Measurements from ENCODE around the gene DMXL1. TPM values are rescaled to one million over a fixed set of nuclear protein-coding genes. Genes with fewer than 3 reads are reported as not detected.
"Not testable (repeated sequence)": the region's sequence is repeated elsewhere in the genome, so short reads cannot be mapped to it uniquely, and the experiment has no call there.

The DMXL1 gene
- total and polyA plus RNA-seq, 4 donors: 10.5 to 69.7 (median 34.3) TPM

DNA sequence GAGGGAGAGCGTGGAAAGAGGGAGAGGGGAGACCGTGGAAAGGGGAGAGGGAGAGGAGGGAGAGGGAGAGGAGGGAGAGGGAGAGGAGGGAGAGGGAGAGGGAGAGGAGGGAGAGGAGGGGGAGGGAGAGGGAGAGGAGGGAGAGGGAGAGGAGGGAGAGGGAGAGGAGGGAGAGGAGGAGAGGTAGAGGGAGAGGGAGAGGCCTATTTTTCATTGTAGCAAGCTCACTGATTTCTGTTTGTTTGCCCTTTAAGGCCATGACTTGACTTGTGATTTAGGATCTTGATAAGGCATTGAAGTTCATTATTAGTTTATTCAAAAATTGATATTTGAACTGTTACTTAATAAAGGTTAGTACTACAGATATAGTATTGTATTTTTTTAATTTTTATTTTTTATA is 52.4 kb downstream of the DMXL1 start:
- H3K4me3 ChIP-seq (ENCODE audit: low read length in 2 of 2): no peak overlapping the region
- H3K36me3 ChIP-seq (ENCODE audit: control insufficient read depth in 1 of 2, insufficient read depth in 2 of 2, low read length in 1 of 2): peaks cover 0 to 2% of the 10 kb centered on the region in 2 donors
- no peaks in the 10 kb centered on the region for H3K4me1 ChIP-seq (ENCODE audit: control insufficient read depth in 1 of 2, insufficient read depth in 2 of 2, low read length in 2 of 2)
- DNase-seq: no peak
- WGBS, 2 donors: 97% methylated on average over 2 of the region's 2 CpGs; no CpG with 5 or more reads in 1 of the 2 donors
- no peaks in the 10 kb centered on the region for H3K9me3 ChIP-seq (ENCODE audit: control insufficient read depth, low read length)
- no peak for ATAC-seq (ENCODE audit: low FRiP score)
- H3K27ac ChIP-seq (ENCODE audit: low read depth in 1 of 2, low read length in 2 of 2): no peak overlapping the region
- intact Hi-C loops (cut with DNase I): no loop called here
- no peaks in the 10 kb centered on the region for H3K27me3 ChIP-seq (ENCODE audit: control insufficient read depth in 1 of 2, insufficient read depth in 2 of 2, low read length in 1 of 2)

- H3K36me3 ChIP-seq (ENCODE audit: control insufficient read depth in 1 of 2, insufficient read depth in 2 of 2, low read length in 1 of 2): peaks cover 3 to 12% of the 10 kb centered on the region in 2 donors
- no peak overlapping the region for H3K4me3 ChIP-seq (ENCODE audit: low read length in 2 of 2)
- no peak for DNase-seq
- H3K27ac ChIP-seq (ENCODE audit: low read depth in 1 of 2, low read length in 2 of 2): no peak overlapping the region
- H3K9me3 ChIP-seq (ENCODE audit: control insufficient read depth, low read length): no peaks in the 10 kb centered on the region
- no peak for ATAC-seq (ENCODE audit: low FRiP score)
- 60 to 63% methylated on average over 2 of the region's 2 CpGs for WGBS, 2 donors
- intact Hi-C loops (cut with DNase I): no loop called here
- H3K4me1 ChIP-seq (ENCODE audit: control insufficient read depth in 1 of 2, insufficient read depth in 2 of 2, low read length in 2 of 2): no peaks in the 10 kb centered on the region
- no peaks in the 10 kb centered on the region for H3K27me3 ChIP-seq (ENCODE audit: control insufficient read depth in 1 of 2, insufficient read depth in 2 of 2, low read length in 1 of 2)
Measured at GRCh38 chr5:119129770-119130169, 58.9 kb downstream of the DMXL1 start.

DNA sequence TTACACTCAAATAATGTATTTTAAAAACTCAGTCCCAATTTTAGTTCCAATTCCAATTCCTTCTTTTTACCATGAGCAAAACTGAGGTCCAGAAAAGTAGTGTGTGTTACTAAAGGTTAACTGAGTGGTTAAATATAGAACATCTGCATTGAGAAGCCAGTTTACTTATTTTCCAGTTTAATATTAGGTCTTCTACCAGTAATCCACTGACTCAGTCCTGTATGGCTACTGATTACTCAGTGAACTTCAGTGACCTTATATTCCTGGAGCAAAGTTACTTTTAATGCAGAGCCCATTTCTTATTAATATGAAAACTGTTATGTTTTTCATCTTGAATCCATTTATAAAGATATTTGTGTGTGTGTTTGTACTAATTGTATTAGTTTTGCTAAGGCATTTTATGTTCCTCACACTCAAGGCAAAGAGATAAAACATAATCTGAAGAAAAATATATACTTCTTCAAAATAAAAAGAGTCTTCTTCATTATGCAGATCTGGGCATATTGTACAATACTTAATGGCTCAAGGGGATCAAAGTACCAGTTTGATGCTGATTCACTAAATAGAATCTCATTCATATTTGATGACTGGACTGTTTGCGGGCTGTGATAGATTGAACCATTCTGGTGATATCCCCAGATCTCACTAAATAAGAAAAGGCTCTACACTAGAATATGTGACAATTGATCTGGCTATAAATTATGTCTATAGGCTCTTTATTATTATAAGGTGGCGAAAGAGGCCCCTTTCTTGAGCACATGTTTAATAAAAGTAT is 60.8 kb downstream of the DMXL1 start:
- ATAC-seq (ENCODE audit: low FRiP score): no peak
- peaks cover 3 to 12% of the 10 kb centered on the region in 2 donors for H3K36me3 ChIP-seq (ENCODE audit: control insufficient read depth in 1 of 2, insufficient read depth in 2 of 2, low read length in 1 of 2)
- intact Hi-C loops (cut with DNase I): no loop called here
- H3K4me1 ChIP-seq (ENCODE audit: control insufficient read depth in 1 of 2, insufficient read depth in 2 of 2, low read length in 2 of 2): no peaks in the 10 kb centered on the region
- DNase-seq: no peak
- H3K4me3 ChIP-seq (ENCODE audit: low read length in 2 of 2): no peak overlapping the region
- no peaks in the 10 kb centered on the region for H3K27me3 ChIP-seq (ENCODE audit: control insufficient read depth in 1 of 2, insufficient read depth in 2 of 2, low read length in 1 of 2)
- no peaks in the 10 kb centered on the region for H3K9me3 ChIP-seq (ENCODE audit: control insufficient read depth, low read length)
- WGBS, 2 donors: 94 to 99% methylated on average over 2 of the region's 2 CpGs
- H3K27ac ChIP-seq (ENCODE audit: low read depth in 1 of 2, low read length in 2 of 2): no peak overlapping the region

- H3K4me3 ChIP-seq (ENCODE audit: low read length in 2 of 2); ATAC-seq (ENCODE audit: low FRiP score); intact Hi-C loops (cut with DNase I); H3K27me3 ChIP-seq (ENCODE audit: control insufficient read depth in 1 of 2, insufficient read depth in 2 of 2, low read length in 1 of 2); H3K27ac ChIP-seq (ENCODE audit: low read depth in 1 of 2, low read length in 2 of 2); H3K9me3 ChIP-seq (ENCODE audit: control insufficient read depth, low read length); H3K4me1 ChIP-seq (ENCODE audit: control insufficient read depth in 1 of 2, insufficient read depth in 2 of 2, low read length in 2 of 2); DNase-seq: not testable (repeated sequence)
- H3K36me3 ChIP-seq (ENCODE audit: control insufficient read depth in 1 of 2, insufficient read depth in 2 of 2, low read length in 1 of 2): peaks cover 3 to 15% of the 10 kb centered on the region in 2 donors
- WGBS, 2 donors: 98 to 99% methylated on average over 4 of the region's 4 CpGs
Measured at GRCh38 chr5:119135743-119136142, 64.9 kb downstream of the DMXL1 start.

- ATAC-seq (ENCODE audit: low FRiP score) (no peak), DNase-seq (no peak)
- Histone ChIP-seq H3K4me1 (ENCODE audit: control insufficient read depth in 1 of 2, insufficient read depth in 2 of 2, low read length in 2 of 2) (no peaks in the 10 kb centered on the region), H3K27ac (ENCODE audit: low read depth in 1 of 2, low read length in 2 of 2) (no peak overlapping the region), H3K27me3 (ENCODE audit: control insufficient read depth in 1 of 2, insufficient read depth in 2 of 2, low read length in 1 of 2) (no peaks in the 10 kb centered on the region), H3K9me3 (ENCODE audit: control insufficient read depth, low read length) (no peaks in the 10 kb centered on the region), H3K36me3 (ENCODE audit: control insufficient read depth in 1 of 2, insufficient read depth in 2 of 2, low read length in 1 of 2) (peaks cover 3 to 15% of the 10 kb centered on the region in 2 donors), H3K4me3 (ENCODE audit: low read length in 2 of 2) (no peak overlapping the region)
- intact Hi-C loops (cut with DNase I): no loop called here
- WGBS, 2 donors: 97 to 99% methylated on average over 7 of the region's 7 CpGs
Measured at GRCh38 chr5:119136666-119137318, 65.9 kb downstream of the DMXL1 start.

- no peak for ATAC-seq (ENCODE audit: low FRiP score)
- H3K27ac ChIP-seq (ENCODE audit: low read depth in 1 of 2, low read length in 2 of 2): no peak overlapping the region
- H3K9me3 ChIP-seq (ENCODE audit: control insufficient read depth, low read length): peaks cover 1% of the 10 kb centered on the region
- no peak for DNase-seq
- no peak overlapping the region for H3K4me3 ChIP-seq (ENCODE audit: low read length in 2 of 2)
- peaks cover 0 to 4% of the 10 kb centered on the region in 2 donors for H3K36me3 ChIP-seq (ENCODE audit: control insufficient read depth in 1 of 2, insufficient read depth in 2 of 2, low read length in 1 of 2)
- H3K4me1 ChIP-seq (ENCODE audit: control insufficient read depth in 1 of 2, insufficient read depth in 2 of 2, low read length in 2 of 2): no peaks in the 10 kb centered on the region
- intact Hi-C loops (cut with DNase I): no loop called here
- WGBS, 2 donors: 92 to 95% methylated on average over 4 of the region's 4 CpGs
- no peaks in the 10 kb centered on the region for H3K27me3 ChIP-seq (ENCODE audit: control insufficient read depth in 1 of 2, insufficient read depth in 2 of 2, low read length in 1 of 2)
Measured at GRCh38 chr5:119153629-119154028, 82.7 kb downstream of the DMXL1 start.

DNA sequence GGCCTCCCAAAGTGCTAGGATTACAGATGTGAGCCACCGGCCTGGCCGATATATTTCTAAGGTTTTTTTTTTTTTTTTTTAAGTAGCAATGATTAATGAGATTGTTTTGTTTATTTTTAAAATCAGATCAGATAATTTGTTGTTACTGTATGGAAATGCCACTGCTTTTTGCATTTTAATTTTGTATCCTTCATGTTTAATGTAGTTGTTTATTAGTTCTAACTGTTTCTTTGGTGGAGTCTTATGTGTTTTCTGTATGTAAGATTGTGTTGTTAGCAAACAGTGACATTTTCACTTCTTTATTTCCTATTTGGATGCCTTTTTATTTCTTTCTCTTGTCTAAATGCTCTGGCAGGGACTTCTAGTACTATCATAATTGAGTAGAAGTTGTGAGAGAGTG is 87.3 kb downstream of the DMXL1 start:
- WGBS, 2 donors: 97 to 100% methylated on average over 2 of the region's 2 CpGs

DNA sequence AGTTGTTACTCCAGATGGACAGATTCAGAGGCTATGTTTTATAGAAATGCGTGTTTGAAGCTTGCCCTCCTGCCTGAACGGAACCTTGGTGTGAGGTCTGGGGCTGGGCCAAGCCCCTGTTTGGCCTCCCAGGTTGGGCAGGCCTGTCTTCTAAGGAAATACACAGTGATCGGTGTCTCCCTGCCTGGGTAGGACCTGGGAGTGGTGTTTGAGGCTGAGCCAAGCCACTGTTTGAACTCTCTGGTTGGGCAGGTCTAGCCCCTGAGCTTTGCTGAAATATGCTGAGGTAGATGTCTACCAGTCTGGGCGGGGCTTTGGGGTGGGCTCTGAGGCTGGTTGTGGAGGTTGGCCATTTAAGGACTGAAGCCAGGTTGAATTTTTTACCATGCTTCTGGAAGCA is 90.5 kb downstream of the DMXL1 start:
- H3K27me3 ChIP-seq (ENCODE audit: control insufficient read depth in 1 of 2, insufficient read depth in 2 of 2, low read length in 1 of 2): no peaks in the 10 kb centered on the region
- intact Hi-C loops (cut with DNase I): no loop called here
- no peaks in the 10 kb centered on the region for H3K4me1 ChIP-seq (ENCODE audit: control insufficient read depth in 1 of 2, insufficient read depth in 2 of 2, low read length in 2 of 2)
- DNase-seq: no peak
- no peaks in the 10 kb centered on the region for H3K9me3 ChIP-seq (ENCODE audit: control insufficient read depth, low read length)
- 97% methylated on average over 4 of the region's 4 CpGs for WGBS, 2 donors
- H3K36me3 ChIP-seq (ENCODE audit: control insufficient read depth in 1 of 2, insufficient read depth in 2 of 2, low read length in 1 of 2): no peaks in the 10 kb centered on the region
- no peak overlapping the region for H3K27ac ChIP-seq (ENCODE audit: low read depth in 1 of 2, low read length in 2 of 2)
- H3K4me3 ChIP-seq (ENCODE audit: low read length in 2 of 2): no peak overlapping the region
- ATAC-seq (ENCODE audit: low FRiP score): no peak

More for the DNA sequence above, 87.3 kb downstream of the DMXL1 start:
- no peak overlapping the region for H3K27ac ChIP-seq (ENCODE audit: low read depth in 1 of 2, low read length in 2 of 2)
- no peaks in the 10 kb centered on the region for H3K27me3 ChIP-seq (ENCODE audit: control insufficient read depth in 1 of 2, insufficient read depth in 2 of 2, low read length in 1 of 2)
- no peak for DNase-seq
- peaks cover 0 to 4% of the 10 kb centered on the region in 2 donors for H3K36me3 ChIP-seq (ENCODE audit: control insufficient read depth in 1 of 2, insufficient read depth in 2 of 2, low read length in 1 of 2)
- no peaks in the 10 kb centered on the region for H3K4me1 ChIP-seq (ENCODE audit: control insufficient read depth in 1 of 2, insufficient read depth in 2 of 2, low read length in 2 of 2)
- no peak overlapping the region for H3K4me3 ChIP-seq (ENCODE audit: low read length in 2 of 2)
- intact Hi-C loops (cut with DNase I): no loop called here
- no peak for ATAC-seq (ENCODE audit: low FRiP score)
- H3K9me3 ChIP-seq (ENCODE audit: control insufficient read depth, low read length): peaks cover 1% of the 10 kb centered on the region

GRCh38 chr5:119166026-119166425 is 95.1 kb downstream of the DMXL1 start:
- Histone ChIP-seq H3K4me3 (ENCODE audit: low read length in 2 of 2) (no peak overlapping the region), H3K36me3 (ENCODE audit: control insufficient read depth in 1 of 2, insufficient read depth in 2 of 2, low read length in 1 of 2) (no peaks in the 10 kb centered on the region), H3K27me3 (ENCODE audit: control insufficient read depth in 1 of 2, insufficient read depth in 2 of 2, low read length in 1 of 2) (no peaks in the 10 kb centered on the region), H3K4me1 (ENCODE audit: control insufficient read depth in 1 of 2, insufficient read depth in 2 of 2, low read length in 2 of 2) (no peaks in the 10 kb centered on the region), H3K9me3 (ENCODE audit: control insufficient read depth, low read length) (no peaks in the 10 kb centered on the region), H3K27ac (ENCODE audit: low read depth in 1 of 2, low read length in 2 of 2) (no peak overlapping the region)
- DNase-seq (no peak), ATAC-seq (ENCODE audit: low FRiP score) (no peak)
- WGBS, 2 donors: 59 to 60% methylated on average over 4 of the region's 4 CpGs
- intact Hi-C loops (cut with DNase I): no loop called here

Data from aorta (tissue), 5 donors.